Adipocyte (in vitro differentiated cells): ENCODE data around the gene SYNE4.

ENCODE experiments used
- DNase-seq: peaks from one replicate; pipeline ENCODE4 v3.0.0-alpha.2; 2015; ENCODE audit warnings: low read depth
- H3K27me3 ChIP-seq: replicated peaks from 2 replicates; pipeline ENCODE4 v1.7.0; 2013; ENCODE audit warnings: mild to moderate bottlenecking, low read length, moderate library complexity; ENCODE audit not compliant: control insufficient read depth, insufficient read depth
- H3K36me3 ChIP-seq: 2 replicates; pipeline ENCODE4 v1.7.0; 2013; ENCODE audit warnings: low read length, mild to moderate bottlenecking, moderate library complexity; ENCODE audit not compliant: control insufficient read depth, insufficient read depth, severe bottlenecking
- H3K4me1 ChIP-seq: 2 replicates; pipeline ENCODE4 v1.7.0; 2013; ENCODE audit warnings: mild to moderate bottlenecking, low read length, moderate library complexity; ENCODE audit not compliant: control insufficient read depth, insufficient read depth
- H3K4me3 ChIP-seq: 2 replicates; pipeline ENCODE4 v1.7.0; 2013; ENCODE audit warnings: mild to moderate bottlenecking, low read length, moderate library complexity
- H3K9ac ChIP-seq: 2 replicates; pipeline ENCODE4 v1.7.0; 2013; ENCODE audit warnings: mild to moderate bottlenecking, low read length, moderate library complexity
- H3K9me3 ChIP-seq: 2 replicates; pipeline ENCODE4 v1.7.0; 2013; ENCODE audit warnings: mild to moderate bottlenecking, low read length, moderate library complexity; ENCODE audit not compliant: control insufficient read depth

SYNE4 gene, protein sequence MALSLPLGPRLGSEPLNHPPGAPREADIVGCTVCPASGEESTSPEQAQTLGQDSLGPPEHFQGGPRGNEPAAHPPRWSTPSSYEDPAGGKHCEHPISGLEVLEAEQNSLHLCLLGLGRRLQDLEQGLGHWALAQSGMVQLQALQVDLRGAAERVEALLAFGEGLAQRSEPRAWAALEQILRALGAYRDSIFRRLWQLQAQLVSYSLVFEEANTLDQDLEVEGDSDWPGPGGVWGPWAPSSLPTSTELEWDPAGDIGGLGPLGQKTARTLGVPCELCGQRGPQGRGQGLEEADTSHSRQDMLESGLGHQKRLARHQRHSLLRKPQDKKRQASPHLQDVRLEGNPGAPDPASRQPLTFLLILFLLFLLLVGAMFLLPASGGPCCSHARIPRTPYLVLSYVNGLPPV

DNA sequence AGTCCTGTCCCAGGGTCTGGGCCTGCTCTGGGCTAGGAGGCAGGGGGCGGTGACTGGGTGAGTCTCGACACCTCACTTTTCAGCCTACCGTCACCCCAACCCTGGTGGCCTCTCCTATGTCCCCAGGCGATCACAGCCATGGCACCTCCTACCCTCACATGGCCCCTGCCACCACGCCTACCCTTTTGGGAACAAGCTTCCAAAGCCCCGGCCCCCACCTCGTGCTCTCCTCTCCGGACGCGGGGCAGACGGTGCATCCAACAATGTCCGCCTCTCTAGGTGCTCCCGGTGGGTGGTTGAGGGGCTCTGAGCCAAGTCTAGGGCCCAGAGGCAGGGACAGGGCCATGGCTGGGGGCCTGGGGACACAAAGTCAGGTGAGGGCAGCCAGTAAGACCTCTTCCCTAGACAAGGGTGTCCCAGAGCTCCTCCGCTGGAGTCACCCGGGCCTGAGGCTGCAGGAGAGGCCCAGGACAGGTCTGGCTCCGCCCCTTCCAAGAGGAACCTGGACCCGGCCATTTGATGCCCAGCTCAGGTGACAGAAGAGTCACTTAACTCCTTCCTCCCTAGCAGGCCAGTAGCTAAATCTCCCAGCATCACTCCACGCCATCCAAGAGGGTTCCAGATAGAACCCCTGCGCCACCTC, at the start of gene SYNE4:
Gene SYNE4, minus strand, starts transcription at position 478 of the 643 bp plus-strand sequence. Its CDS starts 132 bp downstream, at position 346.
- Histone ChIP-seq H3K4me3 (peak within 1 kb of the TSS; percentile 76), H3K36me3 (no peaks in the 10 kb centered on the region), H3K4me1 (peaks cover 15% of the 10 kb centered on the region), H3K9me3 (no peaks in the 10 kb centered on the region), H3K27me3 (no peaks in the 10 kb centered on the region), H3K9ac (peak within 1 kb of the TSS; percentile 86)
- no peak for DNase-seq

DNA sequence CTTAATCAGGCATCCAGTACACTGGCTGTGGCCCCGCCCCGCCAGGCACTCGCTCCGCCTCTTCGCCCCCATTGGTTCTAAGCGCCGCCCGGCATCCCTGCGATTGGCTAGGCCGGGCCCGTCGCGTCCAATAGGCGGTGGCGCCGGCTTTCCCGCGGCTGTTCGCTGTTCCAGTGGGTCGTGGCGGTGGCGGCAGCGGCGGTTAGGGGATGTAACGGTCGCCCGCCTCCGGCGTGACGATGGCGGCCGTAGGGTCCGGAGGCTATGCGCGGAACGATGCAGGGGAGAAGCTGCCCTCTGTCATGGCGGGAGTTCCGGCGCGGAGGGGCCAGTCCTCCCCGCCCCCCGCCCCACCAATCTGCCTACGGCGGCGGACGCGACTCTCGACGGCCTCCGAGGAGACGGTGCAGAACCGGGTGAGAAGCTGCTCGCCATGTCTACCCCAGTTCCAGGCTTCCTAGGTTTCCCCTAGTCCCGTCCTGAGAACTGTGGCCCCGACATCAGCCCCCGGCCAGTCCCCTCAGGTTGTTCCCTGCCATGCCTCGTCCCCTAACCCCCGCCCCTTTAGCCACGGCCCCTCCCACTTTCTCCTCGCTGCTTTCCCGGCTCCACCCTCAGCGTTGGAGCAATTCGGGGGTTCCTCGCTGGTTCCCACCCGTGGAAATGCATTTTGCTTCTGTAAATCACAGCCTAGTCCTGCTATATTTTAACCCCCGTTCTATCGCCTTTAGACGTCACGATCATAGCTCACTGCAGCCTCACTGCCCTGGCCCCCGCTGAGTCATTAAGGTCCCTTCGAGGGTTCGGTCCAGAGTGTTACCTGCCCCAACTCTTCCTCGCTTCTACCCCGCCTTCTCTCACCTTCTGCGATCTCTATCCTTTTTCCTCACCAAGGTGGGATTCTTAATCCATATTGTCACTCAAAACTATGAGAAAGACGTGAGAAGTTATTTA, 46.4 kb upstream of the SYNE4 start, which contains the start of gene WDR62:
Gene WDR62, plus strand, starts transcription at position 165 of the 954 bp plus-strand sequence. Its CDS starts 75 bp downstream, at position 240.
- Histone ChIP-seq H3K36me3 (no peaks in the 10 kb centered on the region), H3K9ac (peak within 1 kb of the TSS; percentile 93), H3K4me1 (peaks cover 8% of the 10 kb centered on the region), H3K9me3 (no peaks in the 10 kb centered on the region), H3K27me3 (no peaks in the 10 kb centered on the region), H3K4me3 (peak within 1 kb of the TSS; percentile 94)
- DNase-seq = peak; percentile 98

GRCh38 chr19:36054119-36054732, 45.6 kb upstream of the SYNE4 start, which contains the start of gene THAP8:
THAP8 (minus strand) TSS chr19:36054285; CDS start chr19:36054217, 68 bp downstream.
- DNase-seq = peak; percentile 100
- peak within 1 kb of the TSS; percentile 93 for H3K9ac ChIP-seq
- no peaks in the 10 kb centered on the region for H3K27me3 ChIP-seq

GRCh38 chr19:36051637-36052036, 43.0 kb upstream of the SYNE4 start:
- no peaks in the 10 kb centered on the region for H3K27me3 ChIP-seq
- H3K4me3 ChIP-seq = no peak overlapping the region
- no peak overlapping the region for H3K9ac ChIP-seq
- peaks cover 24% of the 10 kb centered on the region for H3K4me1 ChIP-seq
- H3K9me3 ChIP-seq = no peaks in the 10 kb centered on the region
- no peak for DNase-seq
- H3K36me3 ChIP-seq = no peaks in the 10 kb centered on the region

More at GRCh38 chr19:36054119-36054732, 45.6 kb upstream of the SYNE4 start, which contains the start of gene THAP8:
- peaks cover 8% of the 10 kb centered on the region for H3K4me1 ChIP-seq
- H3K4me3 ChIP-seq = peak within 1 kb of the TSS; percentile 94
- no peaks in the 10 kb centered on the region for H3K9me3 ChIP-seq
- no peaks in the 10 kb centered on the region for H3K36me3 ChIP-seq

DNA sequence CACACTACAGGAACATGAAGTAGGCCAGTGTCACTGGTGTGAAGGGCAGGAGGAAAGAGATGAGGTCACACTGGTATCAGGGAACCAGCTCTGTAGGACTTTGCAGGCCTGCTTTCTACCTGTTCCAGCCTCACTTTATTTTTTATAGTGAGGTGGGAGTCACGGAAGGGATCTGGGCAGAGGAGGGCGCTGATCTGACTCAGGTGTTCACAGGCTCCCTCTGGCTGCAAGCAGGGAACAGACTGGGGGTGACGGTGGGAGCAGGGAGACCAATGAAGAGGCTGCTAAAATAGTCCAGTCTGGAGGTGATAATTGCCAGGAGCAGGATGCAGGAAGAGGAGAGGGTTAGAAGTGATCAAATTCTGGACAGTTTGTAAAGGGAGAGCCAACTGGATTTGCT, 42.6 kb upstream of the SYNE4 start:
- H3K4me3 ChIP-seq = no peak overlapping the region
- no peak overlapping the region for H3K9ac ChIP-seq
- no peaks in the 10 kb centered on the region for H3K36me3 ChIP-seq
- peaks cover 28% of the 10 kb centered on the region for H3K4me1 ChIP-seq
- H3K27me3 ChIP-seq = no peaks in the 10 kb centered on the region
- DNase-seq = no peak
- no peaks in the 10 kb centered on the region for H3K9me3 ChIP-seq

- Histone ChIP-seq H3K4me3 (no peak overlapping the region), H3K27me3 (no peaks in the 10 kb centered on the region), H3K9ac (no peak overlapping the region), H3K36me3 (no peaks in the 10 kb centered on the region), H3K4me1 (peaks cover 35% of the 10 kb centered on the region), H3K9me3 (no peaks in the 10 kb centered on the region)
- DNase-seq = no peak
These were observed 40.6 kb upstream of the SYNE4 start for GRCh38 chr19:36049080-36049698.

DNA sequence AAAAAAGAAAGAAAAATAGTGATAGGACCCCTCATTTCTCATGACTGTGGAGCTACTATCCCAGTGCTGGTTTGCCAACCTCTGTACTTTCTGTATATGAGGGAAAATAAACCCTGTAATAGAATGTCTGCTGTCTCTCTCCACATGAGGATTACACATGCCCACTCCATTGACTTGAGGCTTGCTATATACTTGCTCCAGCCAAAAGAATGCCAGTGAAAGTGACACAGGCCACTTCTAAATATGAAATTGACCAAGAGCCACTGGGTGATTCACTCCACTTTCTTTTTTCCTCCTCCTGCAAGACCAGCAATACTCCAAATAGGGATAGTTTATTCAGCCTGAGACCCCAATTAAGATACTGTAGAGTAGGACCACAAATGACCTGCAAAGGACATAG, 39.2 kb upstream of the SYNE4 start:
- Histone ChIP-seq H3K4me3 (no peak overlapping the region), H3K27me3 (no peaks in the 10 kb centered on the region), H3K9ac (peak overlapping the region; percentile 3), H3K9me3 (no peaks in the 10 kb centered on the region), H3K4me1 (peaks cover 37% of the 10 kb centered on the region), H3K36me3 (no peaks in the 10 kb centered on the region)
- no peak for DNase-seq

DNA sequence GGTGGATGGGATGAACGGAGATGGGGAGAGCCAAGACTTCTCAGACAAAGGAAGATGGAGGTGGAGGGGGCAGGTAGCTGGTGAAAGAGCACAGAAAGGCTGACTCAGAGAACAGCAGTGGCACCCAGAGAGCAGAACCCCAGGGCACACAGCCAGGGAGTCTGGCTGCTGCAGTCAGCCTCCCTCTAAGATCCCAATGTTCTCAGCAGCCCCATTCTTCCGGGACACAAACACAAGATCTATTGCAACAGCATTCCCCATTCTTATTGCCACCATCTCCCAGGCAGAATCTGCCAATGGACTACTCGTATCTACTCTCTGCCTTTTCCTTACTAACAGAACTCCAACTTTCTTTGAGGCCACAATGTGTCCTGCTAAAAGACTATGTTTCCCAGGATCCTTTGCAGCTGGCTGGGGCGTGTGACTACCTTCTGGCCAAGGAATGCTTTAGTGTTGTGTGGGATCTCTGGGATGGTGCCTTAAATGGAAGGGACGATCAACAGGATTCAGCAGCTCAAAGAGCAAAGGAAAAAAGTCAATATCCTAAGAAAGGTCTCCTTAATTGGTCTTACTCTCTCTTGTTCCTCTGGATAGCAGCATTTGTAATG, 37.9 kb upstream of the SYNE4 start:
- H3K27me3 ChIP-seq = no peaks in the 10 kb centered on the region
- H3K4me1 ChIP-seq = peaks cover 45% of the 10 kb centered on the region
- DNase-seq = peak; percentile 27
- H3K9me3 ChIP-seq = no peaks in the 10 kb centered on the region
- H3K4me3 ChIP-seq = peak overlapping the region; percentile 14
- H3K36me3 ChIP-seq = no peaks in the 10 kb centered on the region
- H3K9ac ChIP-seq = peak overlapping the region; percentile 42

- peaks cover 49% of the 10 kb centered on the region for H3K4me1 ChIP-seq
- peaks cover 3% of the 10 kb centered on the region for H3K36me3 ChIP-seq
- peak overlapping the region; percentile 22 for H3K9ac ChIP-seq
- no peaks in the 10 kb centered on the region for H3K27me3 ChIP-seq
- no peak overlapping the region for H3K4me3 ChIP-seq
- DNase-seq = no peak
- no peaks in the 10 kb centered on the region for H3K9me3 ChIP-seq
These were observed 35.3 kb upstream of the SYNE4 start for GRCh38 chr19:36043952-36044351.

GRCh38 chr19:36041831-36042230, 33.2 kb upstream of the SYNE4 start:
- Histone ChIP-seq H3K4me3 (peak overlapping the region; percentile 15), H3K9me3 (no peaks in the 10 kb centered on the region), H3K36me3 (peaks cover 9% of the 10 kb centered on the region), H3K9ac (peak overlapping the region; percentile 58), H3K27me3 (no peaks in the 10 kb centered on the region), H3K4me1 (peaks cover 35% of the 10 kb centered on the region)
- peak; percentile 94 for DNase-seq
